ENCODE data around the gene MSH4.

- TF ChIP-seq CTCF (IDR thresholded peaks at IDR 0.05) (no peak), POLR2A (IDR thresholded peaks at IDR 0.05) (no peak)
These were observed 83.3 kb downstream of the MSH4 start for GRCh38 chr1:75879985-75880384.

Data from testis (tissue), 2 donors.